ENCODE measurements around the gene USP10. TPM values are rescaled to one million over a fixed set of nuclear protein-coding genes. Genes with fewer than 3 reads are reported as not detected.

The USP10 gene
- total and polyA plus RNA-seq, 2 donors from 2014 or later = 36.8 to 79.5 TPM

GRCh38 chr16:84821179-84821578, 121.4 kb downstream of the USP10 start:
- H3K36me3 ChIP-seq (ENCODE audit: control insufficient read depth in 2 of 3, insufficient read depth in 3 of 3, low read length in 3 of 3) = no peaks in the 10 kb centered on the region
- H3K4me3 ChIP-seq (ENCODE audit: low read length in 3 of 3) = peak overlapping the region in 2 of 3 donors; percentile 43 to 78
- FAIRE-seq (no peak), DNase-seq (peak in 1 of 5 donors; percentile 57)
- H3K9me3 ChIP-seq (ENCODE audit: control insufficient read depth in 2 of 3, insufficient read depth in 1 of 3, low read length in 3 of 3) = no peaks in the 10 kb centered on the region
- H3K27me3 ChIP-seq (ENCODE audit: control insufficient read depth, insufficient read depth, low read length) = no peaks in the 10 kb centered on the region
- H3K4me1 ChIP-seq (ENCODE audit: control insufficient read depth in 2 of 3, insufficient read depth in 2 of 3, low read depth in 1 of 3, low read length in 3 of 3) = peaks cover 0 to 6% (median 5%) of the 10 kb centered on the region in 3 donors
- intact Hi-C loops (cut with DNase I) = no loop called here
- no peak for TF ChIP-seq CTCF (IDR thresholded peaks at IDR 0.05; ENCODE audit: borderline replicate concordance, extremely low read depth, insufficient read depth)
- H3K9ac ChIP-seq (ENCODE audit: low read length in 3 of 3) = peak overlapping the region in 2 of 3 donors; percentile 39 to 75
- H3K27ac ChIP-seq (ENCODE audit: low read depth in 2 of 2, low read length in 2 of 2) = peak overlapping the region; percentile 65 to 77

GRCh38 chr16:84821728-84822689, 122.2 kb downstream of the USP10 start:
- Histone ChIP-seq H3K27ac (ENCODE audit: low read depth in 2 of 2, low read length in 2 of 2) (peak overlapping the region; percentile 65 to 77), H3K4me1 (ENCODE audit: control insufficient read depth in 2 of 3, insufficient read depth in 2 of 3, low read depth in 1 of 3, low read length in 3 of 3) (peaks cover 0 to 6% (median 5%) of the 10 kb centered on the region in 3 donors), H3K9me3 (ENCODE audit: control insufficient read depth in 2 of 3, insufficient read depth in 1 of 3, low read length in 3 of 3) (no peaks in the 10 kb centered on the region), H3K36me3 (ENCODE audit: control insufficient read depth in 2 of 3, insufficient read depth in 3 of 3, low read length in 3 of 3) (no peaks in the 10 kb centered on the region), H3K9ac (ENCODE audit: low read length in 3 of 3) (peak overlapping the region in 1 of 3 donors; percentile 75), H3K4me3 (ENCODE audit: low read length in 3 of 3) (peak overlapping the region in 2 of 3 donors; percentile 43 to 78), H3K27me3 (ENCODE audit: control insufficient read depth, insufficient read depth, low read length) (no peaks in the 10 kb centered on the region)
- intact Hi-C loops (cut with DNase I) = no loop called here
- FAIRE-seq (no peak), DNase-seq (peak in 3 of 5 donors; percentile 30 to 62 (median 60))
- TF ChIP-seq CTCF (IDR thresholded peaks at IDR 0.05; ENCODE audit: borderline replicate concordance, extremely low read depth, insufficient read depth) = no peak

- Histone ChIP-seq H3K36me3 (ENCODE audit: control insufficient read depth in 2 of 3, insufficient read depth in 3 of 3, low read length in 3 of 3) (no peaks in the 10 kb centered on the region), H3K4me3 (ENCODE audit: low read length in 3 of 3) (peak overlapping the region in 2 of 3 donors; percentile 37 to 78), H3K9me3 (ENCODE audit: control insufficient read depth in 2 of 3, insufficient read depth in 1 of 3, low read length in 3 of 3) (no peaks in the 10 kb centered on the region), H3K27ac (ENCODE audit: low read depth in 2 of 2, low read length in 2 of 2) (peak overlapping the region; percentile 18 to 49), H3K27me3 (ENCODE audit: control insufficient read depth, insufficient read depth, low read length) (no peaks in the 10 kb centered on the region), H3K9ac (ENCODE audit: low read length in 3 of 3) (no peak overlapping the region), H3K4me1 (ENCODE audit: control insufficient read depth in 2 of 3, insufficient read depth in 2 of 3, low read depth in 1 of 3, low read length in 3 of 3) (peaks cover 0 to 9% (median 5%) of the 10 kb centered on the region in 3 donors)
- intact Hi-C loops (cut with DNase I) = no loop called here
- no peak for TF ChIP-seq CTCF (IDR thresholded peaks at IDR 0.05; ENCODE audit: borderline replicate concordance, extremely low read depth, insufficient read depth)
- DNase-seq (no peak), FAIRE-seq (no peak)
These were observed 123.2 kb downstream of the USP10 start for GRCh38 chr16:84822990-84823389.
